GM18517 (cell line): Measurements from ENCODE around the gene KLC1.

Experiments
- ATAC-seq: cut with Tn5 transposase; IDR thresholded peaks from one replicate; pipeline ENCODE4 v1.9.1; 2021; ENCODE audit warnings: mild to moderate bottlenecking, moderate library complexity; ENCODE audit not compliant: unreplicated experiment

Gene KLC1

GRCh38 chr14:103688906-103689902 lies 60.2 kb downstream of the KLC1 start:
- ATAC-seq: peak; percentile 51

DNA sequence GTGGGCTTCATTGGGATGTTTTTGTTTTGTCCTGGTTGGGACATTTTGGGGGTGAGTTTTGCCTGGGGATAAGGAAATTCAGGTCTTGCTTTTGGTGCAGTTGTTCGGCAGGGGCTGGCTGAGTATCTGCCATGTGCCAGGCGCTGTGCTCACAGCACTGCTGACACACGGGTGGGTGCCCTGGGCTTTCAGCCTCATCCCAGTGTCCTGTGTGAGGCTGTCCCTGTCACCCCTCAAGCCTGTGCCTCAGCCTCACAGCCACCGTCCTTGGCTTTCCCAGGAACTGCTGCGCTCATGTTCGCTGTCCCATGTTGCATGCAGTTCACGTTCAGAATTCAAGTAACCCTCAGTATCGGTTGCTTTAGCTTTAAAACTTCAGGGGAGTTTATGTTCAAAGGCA lies 61.3 kb downstream of the KLC1 start:
- no peak for ATAC-seq

- ATAC-seq: peak; percentile 75
Observed at GRCh38 chr14:103691655-103692054, 62.6 kb downstream of the KLC1 start.

GRCh38 chr14:103692159-103692558 lies 63.1 kb downstream of the KLC1 start:
- ATAC-seq: peak; percentile 15

GRCh38 chr14:103692871-103693270 lies 63.9 kb downstream of the KLC1 start:
- no peak for ATAC-seq

GRCh38 chr14:103693515-103693914 lies 64.5 kb downstream of the KLC1 start:
- no peak for ATAC-seq

- no peak for ATAC-seq
Observed at GRCh38 chr14:103694572-103695026, 65.6 kb downstream of the KLC1 start.

DNA sequence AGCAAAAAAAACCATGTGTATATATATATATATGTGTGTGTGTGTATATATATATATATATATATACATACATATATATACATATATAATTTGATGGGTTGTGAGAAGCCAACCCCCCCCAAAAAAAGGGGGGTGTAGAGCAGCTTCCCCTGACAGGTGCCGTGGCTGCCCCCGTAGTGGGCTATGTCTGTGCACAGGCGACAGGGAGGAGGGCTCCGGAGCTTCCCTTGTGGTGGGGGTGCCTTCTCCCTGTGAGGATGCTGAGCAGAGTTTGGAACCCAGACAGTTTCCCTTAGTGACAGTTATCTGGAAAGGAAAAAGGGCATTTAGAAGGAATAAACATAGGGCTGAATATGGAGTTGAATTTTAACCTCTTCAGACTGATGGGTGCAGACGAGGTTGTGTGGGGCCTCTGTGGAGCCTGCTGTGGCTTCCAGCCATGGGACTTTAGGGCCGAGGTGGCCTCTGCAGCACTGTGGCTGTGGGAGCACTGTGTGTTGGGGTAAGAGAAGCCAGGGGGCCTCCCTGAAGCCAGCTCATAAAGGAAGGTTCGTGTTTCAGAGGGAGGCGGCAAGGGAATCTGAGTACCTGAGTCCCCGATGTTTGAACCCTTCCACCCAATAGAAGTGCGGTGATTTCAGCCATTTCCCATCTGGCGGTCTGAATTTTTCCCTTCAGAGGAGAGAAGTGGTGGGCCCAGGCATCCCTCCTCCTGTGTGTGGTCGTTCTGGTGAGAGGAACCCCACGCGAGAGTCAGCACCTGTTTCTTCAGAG lies 66.5 kb downstream of the KLC1 start:
- no peak for ATAC-seq

DNA sequence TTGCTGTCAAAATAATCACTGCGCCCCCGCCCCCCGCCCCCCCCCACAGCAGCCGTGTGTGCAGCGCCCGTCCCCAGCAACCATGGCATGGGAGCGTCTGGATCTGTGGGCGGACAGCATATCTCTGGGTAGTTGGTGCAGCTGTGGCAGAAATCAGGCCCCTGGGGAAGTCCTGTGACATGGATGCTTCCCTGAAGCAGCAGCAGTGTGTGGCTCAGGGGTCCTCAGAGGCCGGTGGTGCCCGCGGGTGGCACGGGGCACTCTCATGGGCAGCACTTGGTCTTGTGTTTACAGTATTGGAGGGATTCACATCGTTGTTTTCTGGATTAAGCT lies 67.0 kb downstream of the KLC1 start:
- no peak for ATAC-seq

- ATAC-seq: no peak
Observed at GRCh38 chr14:103696466-103697071, 67.6 kb downstream of the KLC1 start.

DNA sequence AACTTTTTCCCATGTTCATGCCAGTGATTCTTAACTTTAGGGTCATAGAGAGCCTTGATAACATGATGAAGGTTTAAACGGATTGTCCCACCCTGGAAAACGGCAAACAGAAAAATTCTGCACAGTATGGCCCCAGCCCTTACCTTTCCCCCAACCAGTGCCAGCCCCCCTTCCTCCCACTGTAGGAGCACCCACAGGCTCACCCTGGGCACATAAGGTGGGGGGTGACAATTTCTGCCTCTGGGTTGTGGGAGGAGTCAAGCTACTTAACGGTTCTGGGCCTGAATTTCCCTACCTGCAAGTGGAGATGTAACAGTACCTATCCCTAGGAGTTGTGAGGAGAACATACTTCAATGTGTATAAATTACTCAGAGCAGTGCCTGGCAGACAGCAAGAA lies 68.2 kb downstream of the KLC1 start:
- ATAC-seq: no peak

DNA sequence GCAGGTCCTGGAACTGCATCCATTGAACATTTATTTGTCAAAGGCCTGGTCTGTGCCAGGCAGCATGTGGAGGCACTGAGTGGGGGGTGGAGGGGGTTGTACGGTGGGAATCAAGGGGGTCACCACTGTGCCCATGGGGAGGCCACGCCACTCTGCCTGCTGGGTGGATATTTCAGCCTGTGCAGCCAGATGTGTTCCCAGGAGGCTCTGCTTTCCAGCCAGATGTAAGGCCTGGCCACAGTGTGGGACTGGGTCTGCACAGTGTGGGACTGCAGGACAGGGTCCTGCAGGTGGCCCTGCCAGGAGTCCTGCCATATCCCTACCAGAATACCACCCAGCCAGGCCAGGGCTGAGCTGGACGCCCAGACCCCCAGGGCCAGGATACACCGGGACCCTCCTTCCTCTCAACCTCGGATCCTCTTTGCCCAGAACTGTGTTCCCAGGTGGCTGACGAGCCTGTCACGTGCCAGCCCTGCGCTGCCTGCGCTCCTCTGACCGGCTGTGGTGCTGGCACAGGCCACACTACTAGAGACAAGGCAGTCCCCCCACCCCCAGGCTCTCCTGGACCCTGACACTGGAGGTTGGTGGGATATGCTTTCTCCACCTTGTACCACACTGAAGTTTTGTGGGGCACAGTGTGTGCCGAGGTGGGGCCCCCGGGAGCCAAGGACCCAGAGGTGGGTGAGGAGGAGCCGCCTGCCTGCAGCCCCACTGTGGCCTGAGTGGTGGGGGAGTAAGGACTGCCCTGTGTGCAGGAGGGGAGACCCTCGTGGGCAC lies 68.8 kb downstream of the KLC1 start:
- ATAC-seq: no peak

DNA sequence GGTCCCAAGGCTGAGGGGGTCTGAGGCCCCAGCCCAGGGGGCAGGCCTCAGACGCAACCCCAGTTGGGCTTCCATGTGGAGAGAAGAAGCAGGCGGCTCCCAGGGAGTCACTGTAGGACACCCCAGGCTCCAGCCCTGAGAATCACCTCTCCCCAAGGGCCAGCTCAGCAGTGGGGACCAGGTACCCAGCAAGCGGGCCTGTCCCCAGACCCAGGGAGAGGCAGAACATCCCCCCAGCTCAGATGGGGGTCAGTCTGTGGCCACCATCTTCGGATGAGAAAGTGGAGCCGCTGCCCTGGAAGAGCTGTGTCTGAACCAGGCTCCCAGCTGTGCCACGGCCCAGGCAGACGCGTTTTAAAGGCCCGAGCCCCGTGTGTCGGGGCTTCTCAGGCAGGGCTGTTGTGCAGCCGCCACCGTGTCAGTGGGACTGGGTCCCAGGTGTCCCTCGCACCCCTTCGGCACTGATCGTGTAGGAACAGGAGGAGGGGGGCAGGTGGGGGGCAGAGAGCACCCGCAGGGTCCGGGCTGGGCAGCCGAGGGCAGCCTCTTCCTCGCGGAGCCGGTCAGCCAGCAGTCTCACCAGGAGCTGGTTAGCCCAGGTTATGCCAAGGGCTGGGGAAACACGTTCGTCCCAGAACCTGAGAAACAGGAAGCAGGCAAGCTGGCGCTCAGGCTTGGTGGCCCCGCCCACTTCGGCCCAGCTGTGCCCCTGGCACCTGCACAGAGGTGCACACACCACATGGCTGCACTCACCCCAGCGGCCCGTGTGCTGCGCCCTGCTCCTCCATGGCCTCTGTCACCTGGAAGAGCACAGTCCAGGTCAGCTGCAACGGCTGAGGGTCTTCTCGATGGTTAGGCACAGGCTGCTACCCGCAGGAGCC lies 69.6 kb downstream of the KLC1 start:
- ATAC-seq: no peak

- ATAC-seq: no peak
Observed at GRCh38 chr14:103699261-103699661, 70.2 kb downstream of the KLC1 start.

DNA sequence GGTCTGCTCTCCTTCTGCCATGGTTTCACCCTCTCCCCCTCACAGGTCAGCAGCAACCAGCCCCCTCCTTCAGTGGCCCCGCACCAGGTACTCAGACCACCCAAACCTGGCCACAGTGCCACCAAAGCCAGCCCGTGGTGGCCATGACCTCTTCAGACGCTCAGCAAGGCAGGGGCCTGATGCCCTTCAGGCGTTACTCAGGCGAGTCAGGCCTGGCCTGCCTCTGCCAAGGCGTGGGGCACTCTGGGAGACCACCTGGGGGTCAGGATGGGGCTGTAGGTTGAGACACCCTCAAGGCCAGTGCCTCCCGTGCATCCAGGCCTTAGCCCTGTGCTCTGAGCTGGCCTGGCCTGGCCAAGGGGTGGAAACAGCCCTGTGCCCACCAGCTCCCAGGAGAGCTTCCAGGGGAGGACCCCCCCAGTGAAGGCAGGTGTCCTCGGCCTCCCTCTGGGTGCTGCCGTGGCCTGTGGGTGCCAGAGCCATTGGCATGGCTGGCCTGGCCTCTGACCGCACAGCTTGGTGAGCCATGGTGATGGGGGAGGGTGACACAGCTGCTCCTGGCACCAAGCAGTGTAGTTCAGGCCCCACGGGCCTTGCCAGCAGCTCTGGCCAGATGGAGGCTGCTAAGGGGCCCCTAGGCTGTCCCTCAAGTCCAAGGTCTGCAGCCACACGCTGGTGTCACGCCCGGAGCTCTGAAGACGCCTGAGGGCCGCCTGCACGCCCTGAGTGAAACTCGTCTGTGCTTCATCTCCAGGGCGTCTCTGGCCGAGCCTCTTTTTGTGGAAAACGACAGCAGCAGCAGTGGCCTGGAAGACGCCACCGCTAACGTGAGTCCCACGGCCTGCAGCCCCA lies 71.1 kb downstream of the KLC1 start:
- ATAC-seq: no peak

DNA sequence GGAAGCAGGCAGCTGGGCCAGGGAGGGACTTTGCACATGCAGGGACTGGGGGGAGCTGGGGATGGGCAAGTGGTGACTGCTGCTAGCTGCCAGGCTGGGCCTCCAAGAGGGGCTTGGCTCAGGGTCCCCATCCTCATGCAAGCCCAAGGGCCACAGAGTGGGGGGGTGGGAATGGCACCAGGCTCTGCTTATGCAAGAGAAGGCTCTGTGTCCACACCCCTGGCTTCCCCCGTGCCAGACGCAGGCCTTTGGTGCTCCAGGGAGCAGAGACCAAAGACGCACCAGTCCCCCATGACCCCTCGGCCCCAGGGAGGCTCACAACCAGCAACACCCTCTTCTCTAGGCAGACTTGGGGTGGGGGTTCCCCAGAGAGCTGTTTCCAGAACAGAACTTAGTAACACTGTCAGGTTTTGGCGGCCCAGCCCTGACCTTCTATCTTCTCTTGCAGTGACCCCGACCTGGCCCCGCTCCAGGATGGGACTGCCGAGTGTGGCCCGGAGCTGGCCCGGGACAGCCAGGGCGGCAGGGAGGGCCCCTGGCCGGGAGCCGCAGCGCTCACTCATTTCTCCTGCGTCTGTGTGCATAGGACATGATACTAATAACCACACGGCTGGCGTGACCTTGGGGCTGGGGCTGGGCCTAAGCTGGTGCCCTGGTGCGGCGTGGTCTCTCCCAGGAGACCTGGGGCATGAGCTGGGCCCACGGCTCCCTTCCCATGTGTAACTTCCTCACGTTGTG lies 71.9 kb downstream of the KLC1 start:
- no peak for ATAC-seq

GRCh38 chr14:103702095-103702494 lies 73.1 kb downstream of the KLC1 start:
- no peak for ATAC-seq
